GM12892 (cell line): ENCODE data around the gene PM20D2.

Experiments
- POLR2A ChIP-seq: IDR thresholded peaks from 2 replicates; pipeline ENCODE4 v1.6.1; 2011; ENCODE audit warnings: low read depth, low read length, control low read depth
- TAF1 ChIP-seq: IDR thresholded peaks from 2 replicates; pipeline ENCODE4 v1.6.1; 2011; ENCODE audit warnings: low read depth, mild to moderate bottlenecking, control low read depth, low read length, borderline replicate concordance

DNA sequence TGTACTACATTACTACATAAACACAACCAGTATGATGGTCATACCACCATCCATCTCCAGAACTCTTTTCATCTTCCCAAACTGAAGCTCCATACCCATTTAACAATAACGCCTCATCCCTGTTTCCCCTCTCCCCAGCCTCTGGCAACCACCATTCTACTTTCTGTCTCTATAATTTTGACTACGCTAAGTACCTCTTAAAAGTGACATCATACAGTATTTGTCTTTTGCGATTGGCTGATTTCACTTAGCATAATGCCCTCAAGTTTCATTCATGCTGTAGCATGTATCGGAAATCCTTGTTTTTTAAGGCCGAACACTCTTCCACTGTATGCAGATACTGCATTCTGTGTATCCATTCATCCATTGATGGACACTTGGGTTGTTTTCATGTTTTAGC is 41.6 kb downstream of the PM20D2 start:
- TF ChIP-seq POLR2A (no peak), TAF1 (no peak)
